HG03439 (cell line): Measurements from ENCODE around the gene OR8J1.
"Not testable (repeated sequence)": the region's sequence is repeated elsewhere in the genome, so short reads cannot be mapped to it uniquely, and the experiment has no call there.

Experiments
- ATAC-seq: cut with Tn5 transposase; IDR thresholded peaks from one replicate; pipeline ENCODE4 v1.9.1; 2021; ENCODE audit warnings: mild to moderate bottlenecking, moderate library complexity; ENCODE audit not compliant: unreplicated experiment

Gene OR8J1

DNA sequence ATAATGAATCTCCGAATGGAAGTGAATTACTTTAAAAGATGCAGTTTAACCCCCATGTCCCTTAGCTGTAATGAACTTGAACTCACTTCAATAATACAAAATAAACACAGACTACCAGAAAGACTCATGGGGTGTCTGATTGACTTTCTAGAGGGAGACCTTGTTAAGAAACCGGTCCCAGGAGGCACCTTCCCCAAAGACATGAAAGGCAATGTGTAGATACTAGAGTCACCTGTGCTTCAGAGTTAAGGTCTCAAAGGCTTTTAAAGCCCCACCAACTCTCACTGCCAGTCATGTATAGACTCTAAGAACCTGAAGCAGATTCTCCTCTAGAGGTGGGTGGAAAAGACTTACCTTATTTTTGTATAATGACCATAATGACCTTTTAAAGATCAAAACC, at the start of gene OR8J1:
TSS of gene OR8J1 (plus strand) at position 301 of the 400 bp plus-strand sequence. CDS start 5,956 bp downstream, outside the sequence.
- no peak for ATAC-seq

GRCh38 chr11:56307836-56308235, 46.3 kb upstream of the OR8J1 start:
- no peak for ATAC-seq

DNA sequence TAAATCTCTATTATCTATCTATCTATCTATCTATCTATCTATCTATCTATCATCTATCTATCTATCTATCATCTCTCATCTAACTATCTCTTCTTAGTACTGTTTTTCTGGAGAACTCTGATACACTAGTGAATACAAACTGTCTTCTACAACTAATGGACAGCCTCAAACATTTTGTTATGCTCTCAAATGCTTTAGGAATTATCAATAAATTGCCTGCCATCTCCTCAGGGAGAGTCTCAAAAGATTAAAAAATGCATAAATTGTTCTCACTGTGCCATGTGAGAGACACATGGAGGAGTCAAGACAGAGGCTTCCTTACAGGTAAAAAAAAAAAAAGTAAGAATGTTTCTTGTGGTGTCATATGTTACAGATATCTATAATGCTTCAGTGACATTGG, 39.2 kb upstream of the OR8J1 start, which contains the start of gene OR8K3:
TSS of gene OR8K3 (plus strand) at position 301 of the 400 bp plus-strand sequence. CDS start 3,163 bp downstream, outside the sequence.
- no peak for ATAC-seq

DNA sequence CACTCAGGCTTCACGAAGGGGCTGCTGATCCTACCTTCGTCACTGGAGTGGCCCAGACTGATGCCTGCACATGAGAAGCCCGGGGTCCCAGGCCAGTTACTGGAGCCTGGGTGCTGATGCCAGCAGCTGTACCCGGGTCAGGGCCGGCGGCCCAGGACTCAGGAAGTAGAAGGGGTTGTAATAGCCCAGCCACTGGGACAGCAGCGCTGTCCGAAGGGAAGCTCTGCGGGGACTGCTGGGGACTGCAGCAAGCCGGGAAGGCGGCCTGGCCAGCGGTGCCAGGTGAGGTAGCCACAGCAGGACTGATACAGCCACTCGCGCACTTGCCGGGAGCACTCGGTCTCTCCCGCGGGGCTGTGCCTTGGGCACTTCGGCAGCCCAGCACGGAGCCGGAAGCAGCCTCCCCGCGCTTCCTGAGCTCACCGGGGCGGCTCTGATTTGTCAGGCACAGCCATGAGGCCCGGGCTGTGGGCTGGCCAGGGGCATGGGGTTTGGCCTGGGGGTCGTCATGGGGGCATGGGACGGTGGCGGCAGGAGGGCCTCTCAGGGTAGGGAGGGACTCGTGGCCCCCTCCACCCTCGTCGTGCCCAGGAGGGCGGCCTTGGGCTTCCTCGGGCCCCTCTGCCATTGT, 22.1 kb upstream of the OR8J1 start:
- no peak for ATAC-seq

DNA sequence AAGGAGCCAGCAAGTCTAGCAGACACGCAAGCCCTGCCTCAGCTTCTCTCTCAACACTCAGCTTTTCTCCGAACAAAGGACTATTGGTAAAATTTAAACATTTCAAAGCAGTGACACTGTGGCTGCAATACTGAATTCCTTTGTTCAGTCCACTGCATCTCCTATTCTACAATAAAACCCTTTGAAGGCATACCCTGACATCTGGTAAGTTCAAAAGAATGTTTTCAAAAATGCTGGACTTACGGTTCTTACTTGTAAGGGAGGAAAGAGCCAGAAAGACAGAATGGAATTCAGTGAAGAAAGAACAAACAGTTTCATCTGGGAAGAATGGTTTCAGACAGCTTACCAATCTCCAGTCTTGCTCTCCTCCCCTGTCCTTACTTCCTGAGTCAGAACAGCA, 20.9 kb upstream of the OR8J1 start:
- ATAC-seq, result no peak

DNA sequence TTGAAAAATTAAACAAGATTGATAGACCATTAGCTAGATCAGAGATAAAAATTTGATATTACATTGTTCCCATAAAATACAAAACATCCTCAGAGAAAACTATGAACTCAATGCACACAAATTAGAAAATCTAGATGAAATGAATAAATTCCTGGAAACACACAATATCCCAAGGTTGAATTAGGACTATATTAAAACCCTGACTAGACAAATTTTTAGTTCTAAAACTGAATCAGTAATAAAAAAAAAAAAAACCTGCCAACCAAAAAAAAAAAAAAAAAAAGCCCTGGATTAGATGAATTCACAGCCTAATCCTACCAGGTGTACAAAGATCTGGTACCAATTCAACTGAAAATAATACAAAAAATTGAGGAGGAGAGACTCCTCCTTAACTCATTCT, 13.8 kb upstream of the OR8J1 start:
- no peak for ATAC-seq

GRCh38 chr11:56345739-56346138, 8.4 kb upstream of the OR8J1 start, which contains the start of gene OR8K1:
Gene OR8K1, plus strand, starts transcription at chr11:56346039. Its CDS starts 0 bp downstream, at chr11:56346039.
- ATAC-seq, result no peak

DNA sequence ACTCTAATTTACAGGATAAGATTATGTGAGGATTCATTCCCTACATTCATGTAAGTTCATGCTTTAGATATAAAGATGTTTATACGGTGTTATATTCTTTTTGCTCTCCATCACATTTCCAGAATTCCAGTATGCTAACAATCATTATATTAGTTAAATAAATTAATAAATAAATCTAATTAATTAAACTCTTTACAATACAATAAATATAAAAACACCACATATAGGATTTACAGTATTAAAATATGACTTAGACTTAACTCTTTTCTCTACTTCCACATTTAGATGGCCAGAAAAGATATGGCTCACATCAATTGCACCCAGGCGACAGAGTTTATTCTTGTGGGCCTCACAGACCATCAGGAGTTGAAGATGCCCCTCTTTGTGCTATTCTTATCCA, 21.2 kb downstream of the OR8J1 start, which contains the start of gene OR8U1:
TSS of gene OR8U1 (plus strand) at position 301 of the 400 bp plus-strand sequence. CDS start at position 301, 0 bp downstream.
- ATAC-seq, result no peak

DNA sequence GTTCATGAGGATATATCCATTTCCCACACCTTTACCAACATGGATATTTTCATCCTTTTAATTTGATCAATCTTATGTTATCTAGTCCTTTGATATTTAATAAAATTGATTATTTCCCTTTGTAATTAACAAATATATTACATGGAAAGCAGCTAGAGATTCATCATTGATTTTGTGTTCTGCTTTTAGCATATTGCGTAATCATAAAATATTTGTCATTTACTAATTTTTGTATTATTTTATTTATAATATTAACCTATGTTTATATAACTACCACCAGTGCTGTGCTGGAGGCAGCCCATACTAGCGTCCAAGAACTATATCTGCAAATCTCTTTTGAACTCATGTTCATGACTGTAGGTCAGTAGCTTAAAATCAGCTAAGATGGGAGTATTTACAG, 26.0 kb downstream of the OR8J1 start:
- ATAC-seq, result no peak

DNA sequence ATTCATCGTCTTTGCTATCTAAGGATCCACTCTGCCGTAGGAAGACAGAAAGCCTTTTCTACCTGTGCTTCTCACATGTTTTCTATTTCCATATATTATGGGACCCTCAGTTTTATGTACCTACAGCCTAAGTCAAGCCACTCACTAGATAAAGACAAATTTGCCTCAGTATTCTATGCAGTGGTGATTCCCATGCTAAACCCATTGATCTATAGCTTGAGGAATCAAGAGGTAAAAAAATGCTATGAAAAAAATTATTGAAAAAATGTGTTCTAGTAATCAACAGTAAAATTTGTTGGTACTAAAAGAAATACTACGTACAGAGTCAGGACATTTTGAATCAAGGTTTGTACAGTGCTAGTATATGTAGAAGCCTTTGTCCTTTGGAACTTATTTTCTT, 40.3 kb downstream of the OR8J1 start:
- no peak for ATAC-seq

- ATAC-seq, result no peak
These were observed 42.0 kb downstream of the OR8J1 start for GRCh38 chr11:56396047-56396446.

DNA sequence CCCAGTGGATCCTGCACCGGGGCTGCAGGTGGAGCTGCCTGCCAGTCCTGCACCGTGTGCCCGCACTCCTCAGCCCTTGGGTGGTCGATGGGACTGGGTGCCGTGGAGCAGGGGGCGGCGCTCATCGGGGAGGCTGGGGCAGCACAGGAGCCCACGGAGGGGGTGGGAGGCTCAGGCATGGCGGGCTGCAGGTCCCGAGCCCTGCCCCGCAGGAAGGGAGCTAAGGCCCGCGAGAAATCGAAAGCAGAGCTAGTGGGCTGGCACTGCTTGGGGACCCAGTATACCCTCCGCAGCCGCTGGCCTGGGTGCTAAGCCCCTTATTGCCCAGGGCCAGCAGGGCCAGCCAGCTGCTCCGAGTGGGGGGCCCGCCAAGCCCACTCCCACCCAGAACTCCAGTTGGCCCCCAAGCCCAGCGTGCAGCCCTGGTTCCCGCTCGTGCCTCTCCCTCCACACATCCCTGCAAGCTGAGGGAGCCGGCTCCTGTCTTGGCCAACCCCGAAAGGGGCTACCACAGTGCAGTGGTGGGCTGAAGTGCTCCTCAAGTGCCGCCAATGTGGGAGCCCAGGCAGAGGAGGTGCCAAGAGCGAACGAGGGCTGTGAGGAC, 47.9 kb downstream of the OR8J1 start:
- not testable (repeated sequence) for ATAC-seq

GRCh38 chr11:56404393-56404792, 50.3 kb downstream of the OR8J1 start:
- ATAC-seq, result no peak

DNA sequence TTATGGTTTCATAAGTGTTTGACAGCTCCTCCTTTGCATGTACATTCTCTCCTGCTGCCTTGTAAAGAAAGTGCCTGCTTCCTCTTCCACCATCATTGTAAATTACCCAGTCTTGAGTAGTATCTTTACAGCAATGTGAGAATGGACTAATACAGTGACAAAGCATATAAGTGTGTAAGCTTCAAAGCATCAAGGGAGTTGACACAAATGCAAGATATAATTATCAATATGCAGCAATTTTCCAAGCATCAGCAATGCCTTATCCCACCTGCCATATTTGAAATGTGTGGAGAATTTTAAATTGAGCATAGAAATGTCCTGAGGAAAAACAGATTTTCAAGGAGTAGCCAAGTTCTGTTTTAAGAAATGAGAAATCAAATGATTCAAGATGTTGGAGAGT, 56.7 kb downstream of the OR8J1 start:
- no peak for ATAC-seq
